ENCODE data around the gene HTR1D. TPM values are rescaled to one million over a fixed set of nuclear protein-coding genes. Genes with fewer than 3 reads are reported as not detected.

Gene HTR1D
- total RNA-seq, 6 experiments from 2014 or later = not detected

DNA sequence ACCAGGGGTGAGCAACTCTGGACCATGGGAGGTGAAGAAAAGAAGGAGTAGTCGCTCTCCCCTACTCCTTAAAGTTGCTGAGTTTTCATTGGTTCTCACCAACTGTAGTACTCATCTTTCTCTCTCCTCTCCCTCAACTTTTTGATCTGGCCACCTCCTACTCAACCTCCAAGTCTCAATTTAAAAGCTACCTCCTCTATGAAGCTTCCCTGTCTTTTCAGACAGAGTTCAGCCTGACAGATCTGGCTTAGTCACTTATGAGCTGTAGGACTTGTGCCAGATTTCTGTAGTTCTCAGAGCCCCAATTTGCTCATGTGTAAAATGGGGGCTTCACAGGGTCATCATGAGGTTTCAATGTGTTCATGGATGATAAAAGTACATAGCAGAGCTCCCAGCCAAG, 34.5 kb upstream of the HTR1D start:
- H3K27me3 ChIP-seq = no peaks in the 10 kb centered on the region
- no peaks in the 10 kb centered on the region for H3K4me1 ChIP-seq
- H3K27ac ChIP-seq = no peak overlapping the region
- no peak for DNase-seq
- no peaks in the 10 kb centered on the region for H3K9me3 ChIP-seq
- 80% methylated on average over 1 of the region's 1 CpG for WGBS (ENCODE audit: insufficient coverage, low coverage, low lambda C conversion rate, missing lambda C conversion rate)
- intact Hi-C loops (cut with DNase I) = no loop called here
- TF ChIP-seq, protein P1, sequence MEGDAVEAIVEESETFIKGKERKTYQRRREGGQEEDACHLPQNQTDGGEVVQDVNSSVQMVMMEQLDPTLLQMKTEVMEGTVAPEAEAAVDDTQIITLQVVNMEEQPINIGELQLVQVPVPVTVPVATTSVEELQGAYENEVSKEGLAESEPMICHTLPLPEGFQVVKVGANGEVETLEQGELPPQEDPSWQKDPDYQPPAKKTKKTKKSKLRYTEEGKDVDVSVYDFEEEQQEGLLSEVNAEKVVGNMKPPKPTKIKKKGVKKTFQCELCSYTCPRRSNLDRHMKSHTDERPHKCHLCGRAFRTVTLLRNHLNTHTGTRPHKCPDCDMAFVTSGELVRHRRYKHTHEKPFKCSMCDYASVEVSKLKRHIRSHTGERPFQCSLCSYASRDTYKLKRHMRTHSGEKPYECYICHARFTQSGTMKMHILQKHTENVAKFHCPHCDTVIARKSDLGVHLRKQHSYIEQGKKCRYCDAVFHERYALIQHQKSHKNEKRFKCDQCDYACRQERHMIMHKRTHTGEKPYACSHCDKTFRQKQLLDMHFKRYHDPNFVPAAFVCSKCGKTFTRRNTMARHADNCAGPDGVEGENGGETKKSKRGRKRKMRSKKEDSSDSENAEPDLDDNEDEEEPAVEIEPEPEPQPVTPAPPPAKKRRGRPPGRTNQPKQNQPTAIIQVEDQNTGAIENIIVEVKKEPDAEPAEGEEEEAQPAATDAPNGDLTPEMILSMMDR (IDR thresholded peaks at IDR 0.05) = no peak
- TF ChIP-seq POLR2A (IDR thresholded peaks at IDR 0.05) = no peak
- H3K36me3 ChIP-seq = no peaks in the 10 kb centered on the region
- H3K4me3 ChIP-seq = no peak overlapping the region
- ATAC-seq = no peak

DNA sequence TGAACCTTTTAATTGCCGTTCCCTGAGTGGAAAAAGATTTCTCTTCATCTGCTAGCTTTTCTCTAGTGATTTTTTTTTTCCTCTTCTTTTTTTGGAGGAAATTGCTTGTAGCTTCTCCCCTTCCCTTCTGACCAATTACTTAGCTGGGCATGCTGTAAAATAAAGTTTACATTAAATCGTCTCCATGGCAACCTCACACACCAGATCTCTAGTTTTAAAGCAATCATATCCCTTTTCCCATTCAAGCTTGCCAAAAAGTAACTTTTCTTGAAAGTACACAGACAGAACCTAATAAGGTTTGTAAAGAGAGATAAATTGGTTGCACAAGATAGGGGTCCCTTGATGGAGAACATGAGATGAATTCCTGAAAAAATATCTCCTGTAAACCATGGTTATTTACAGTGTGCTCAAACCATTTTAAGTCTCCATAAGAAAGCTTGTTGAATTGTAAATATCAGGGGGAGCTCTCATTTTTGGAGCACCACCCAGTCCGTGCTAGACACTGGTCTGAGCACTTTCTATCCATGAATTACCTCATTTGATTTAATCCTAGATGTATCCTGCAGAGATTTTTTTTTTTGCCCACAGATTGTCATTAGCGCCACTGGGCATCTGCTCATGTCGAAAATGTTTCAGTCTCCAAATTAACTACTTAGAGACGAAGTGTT, 32.6 kb upstream of the HTR1D start:
- intact Hi-C loops (cut with DNase I) = no loop called here
- 69% methylated on average over 6 of the region's 6 CpGs for WGBS (ENCODE audit: insufficient coverage, low coverage, low lambda C conversion rate, missing lambda C conversion rate)

DNA sequence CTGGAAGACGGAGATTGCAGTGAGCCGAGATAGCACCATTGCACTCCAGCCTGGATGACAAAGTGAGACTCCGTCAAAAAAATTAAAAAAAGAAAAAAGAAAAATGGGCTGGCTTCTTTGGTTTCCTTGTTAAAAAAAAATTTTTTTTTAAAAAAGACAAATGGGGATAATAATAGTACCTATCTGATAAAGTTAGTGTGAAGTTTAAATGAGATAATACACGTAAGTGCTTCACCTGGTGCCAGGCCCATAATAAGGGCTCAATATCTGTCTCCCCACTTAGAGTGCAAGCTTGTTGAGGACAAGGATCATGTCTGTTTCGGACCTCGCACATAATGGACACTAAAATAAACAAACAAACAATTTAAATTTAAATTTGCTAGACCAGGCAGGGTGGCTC, 30.0 kb upstream of the HTR1D start:
- no peaks in the 10 kb centered on the region for H3K9me3 ChIP-seq
- TF ChIP-seq, protein P1 (IDR thresholded peaks at IDR 0.05) = no peak
- TF ChIP-seq POLR2A (IDR thresholded peaks at IDR 0.05) = no peak
- H3K4me3 ChIP-seq = no peak overlapping the region
- intact Hi-C loops (cut with DNase I) = no loop called here
- ATAC-seq (no peak), DNase-seq (no peak)
- H3K27ac ChIP-seq = no peak overlapping the region
- H3K27me3 ChIP-seq = no peaks in the 10 kb centered on the region
- 84% methylated on average over 6 of the region's 6 CpGs for WGBS (ENCODE audit: insufficient coverage, low coverage, low lambda C conversion rate, missing lambda C conversion rate)
- no peaks in the 10 kb centered on the region for H3K4me1 ChIP-seq
- H3K36me3 ChIP-seq = no peaks in the 10 kb centered on the region

More for the DNA sequence above, 32.6 kb upstream of the HTR1D start:
- H3K4me1 ChIP-seq = no peaks in the 10 kb centered on the region
- no peak overlapping the region for H3K27ac ChIP-seq
- no peaks in the 10 kb centered on the region for H3K36me3 ChIP-seq
- H3K9me3 ChIP-seq = no peaks in the 10 kb centered on the region
- TF ChIP-seq POLR2A (IDR thresholded peaks at IDR 0.05) = no peak
- TF ChIP-seq, protein P1 (IDR thresholded peaks at IDR 0.05) = no peak
- no peak for DNase-seq
- no peak overlapping the region for H3K4me3 ChIP-seq
- no peak for ATAC-seq
- H3K27me3 ChIP-seq = no peaks in the 10 kb centered on the region

DNA sequence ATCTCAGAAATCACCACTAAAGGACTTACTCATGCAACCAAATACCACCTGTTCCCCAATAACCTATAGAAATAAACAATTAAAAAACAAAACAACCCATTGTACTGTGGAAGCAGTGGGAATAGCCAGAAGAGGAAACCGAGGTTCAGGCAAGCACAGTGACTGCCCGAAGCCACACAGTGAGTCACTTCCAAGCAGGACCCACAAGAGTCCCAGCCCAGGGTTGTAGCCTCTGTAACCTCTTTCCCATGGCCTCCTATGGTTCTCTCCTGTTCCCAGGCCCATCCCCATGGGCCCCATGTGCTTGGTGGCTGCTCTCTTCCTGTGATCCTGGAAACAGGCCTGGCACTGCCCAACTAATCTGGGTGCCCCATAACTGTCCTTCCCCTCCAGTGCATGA, 29.0 kb upstream of the HTR1D start:
- Histone ChIP-seq H3K9me3 (no peaks in the 10 kb centered on the region), H3K36me3 (no peaks in the 10 kb centered on the region), H3K27me3 (no peaks in the 10 kb centered on the region), H3K27ac (no peak overlapping the region), H3K4me1 (no peaks in the 10 kb centered on the region), H3K4me3 (no peak overlapping the region)
- DNase-seq (no peak), ATAC-seq (no peak)
- 94% methylated on average over 2 of the region's 2 CpGs for WGBS (ENCODE audit: insufficient coverage, low coverage, low lambda C conversion rate, missing lambda C conversion rate)
- intact Hi-C loops (cut with DNase I) = no loop called here
- no peak for TF ChIP-seq POLR2A (IDR thresholded peaks at IDR 0.05)
- TF ChIP-seq, protein P1 (IDR thresholded peaks at IDR 0.05) = no peak
